GM18511 (cell line): ENCODE data around the gene SCN8A.

ENCODE experiments used
- ATAC-seq: cut with Tn5 transposase; IDR thresholded peaks from one replicate; pipeline ENCODE4 v1.9.1; 2021; ENCODE audit warnings: mild to moderate bottlenecking, moderate library complexity; ENCODE audit not compliant: unreplicated experiment

Gene SCN8A

GRCh38 chr12:51706206-51706605, 115.2 kb downstream of the SCN8A start:
- no peak for ATAC-seq

GRCh38 chr12:51714666-51715065, 123.6 kb downstream of the SCN8A start:
- ATAC-seq = no peak

GRCh38 chr12:51717326-51717925, 126.4 kb downstream of the SCN8A start:
- ATAC-seq = no peak

GRCh38 chr12:51721282-51721940, 130.4 kb downstream of the SCN8A start:
- no peak for ATAC-seq

GRCh38 chr12:51722431-51722830, 131.4 kb downstream of the SCN8A start:
- ATAC-seq = no peak

GRCh38 chr12:51726161-51726560, 135.1 kb downstream of the SCN8A start:
- ATAC-seq = no peak

- no peak for ATAC-seq
Observed at GRCh38 chr12:51726931-51727330, 135.9 kb downstream of the SCN8A start.

GRCh38 chr12:51729331-51729730, 138.3 kb downstream of the SCN8A start:
- ATAC-seq = no peak

- ATAC-seq = no peak
Observed at GRCh38 chr12:51730745-51731144, 139.7 kb downstream of the SCN8A start.

- ATAC-seq = no peak
Observed at GRCh38 chr12:51740536-51740935, 149.5 kb downstream of the SCN8A start.

- ATAC-seq = no peak
Observed at GRCh38 chr12:51744235-51744634, 153.2 kb downstream of the SCN8A start.

GRCh38 chr12:51744957-51745356, 153.9 kb downstream of the SCN8A start:
- no peak for ATAC-seq

- ATAC-seq = no peak
Observed at GRCh38 chr12:51746416-51746815, 155.4 kb downstream of the SCN8A start.

GRCh38 chr12:51748235-51748634, 157.2 kb downstream of the SCN8A start:
- no peak for ATAC-seq

GRCh38 chr12:51749206-51749985, 158.4 kb downstream of the SCN8A start:
- no peak for ATAC-seq

- no peak for ATAC-seq
Observed at GRCh38 chr12:51749986-51750317, 158.9 kb downstream of the SCN8A start.

- no peak for ATAC-seq
Observed at GRCh38 chr12:51751661-51752060, 160.6 kb downstream of the SCN8A start.

GRCh38 chr12:51752234-51752889, 161.3 kb downstream of the SCN8A start:
- no peak for ATAC-seq

- no peak for ATAC-seq
Observed at GRCh38 chr12:51753980-51754675, 163.1 kb downstream of the SCN8A start.

- no peak for ATAC-seq
Observed at GRCh38 chr12:51755251-51755650, 164.2 kb downstream of the SCN8A start.

GRCh38 chr12:51759175-51759574, 168.1 kb downstream of the SCN8A start:
- no peak for ATAC-seq
